WTC11 (cell line): ENCODE data around the gene RXRB.

ENCODE experiments used
- ATF1 ChIP-seq: sonication (generic); formaldehyde crosslinking; IDR thresholded peaks from 2 replicates; pipeline ENCODE4 v1.8.1; 2023; ENCODE audit warnings: mild to moderate bottlenecking, moderate library complexity, missing genetic modification reagents
- IRF2 ChIP-seq: sonication (generic); formaldehyde crosslinking; IDR thresholded peaks from 2 replicates; pipeline ENCODE4 v1.8.0; 2022; ENCODE audit warnings: low read depth, missing genetic modification reagents, borderline replicate concordance
- NR3C1 ChIP-seq: sonication (generic); formaldehyde crosslinking; conservative IDR thresholded peaks from 2 replicates; pipeline ENCODE4 v1.8.1; 2023; ENCODE audit warnings: low read depth, mild to moderate bottlenecking, missing genetic modification reagents
- ZNF121 ChIP-seq: sonication (generic); formaldehyde crosslinking; IDR thresholded peaks from 2 replicates; pipeline ENCODE4 v1.8.0; 2023; ENCODE audit warnings: missing genetic modification reagents
- TF ChIP-seq, protein P1 (sequence below): sonication (generic); formaldehyde crosslinking; IDR thresholded peaks from 2 replicates; pipeline ENCODE4 v1.8.1; 2022; ENCODE audit warnings: low read depth, missing genetic modification reagents, borderline replicate concordance
- TF ChIP-seq, protein P2 (sequence below): fragments of 200-600 bp; IDR thresholded peaks from 2 replicates; pipeline ENCODE4 v1.8.0; 2022; ENCODE audit warnings: antibody characterized with exemption
- TF ChIP-seq, protein P3 (sequence below): fragments of 250-450 bp; sonication (Bioruptor Pico); IDR thresholded peaks from 2 replicates; pipeline ENCODE4 v2.1.2; 2022; ENCODE audit warnings: mild to moderate bottlenecking, moderate library complexity
- TF ChIP-seq, protein P4 (sequence below): sonication (generic); formaldehyde crosslinking; IDR thresholded peaks from 2 replicates; pipeline ENCODE4 v1.8.1; 2023; ENCODE audit warnings: mild to moderate bottlenecking, missing genetic modification reagents

DNA sequence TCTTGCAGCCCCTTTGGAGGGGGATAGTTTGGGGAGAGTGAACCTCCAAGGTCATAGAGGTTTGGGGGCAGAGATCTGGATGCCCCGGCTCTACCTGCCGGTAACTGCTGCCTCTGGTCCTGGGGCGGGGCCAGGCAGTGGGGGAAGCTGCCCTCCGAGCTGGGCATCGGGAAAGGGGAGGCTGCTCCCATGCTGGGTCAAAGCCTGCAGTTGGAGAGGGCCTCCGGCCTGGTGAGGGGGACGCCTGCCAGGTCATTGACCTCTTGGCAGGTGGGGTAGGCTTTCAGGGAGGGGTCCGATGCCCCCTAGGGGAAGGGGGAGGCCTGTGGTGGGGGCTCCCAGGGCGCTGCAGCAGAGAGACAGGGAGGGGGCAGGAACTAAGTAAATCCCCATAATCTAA lies 15.3 kb downstream of the RXRB start:
- TF ChIP-seq IRF2 (CRISPR knock-in tag) (no peak), ZNF121 (CRISPR knock-in tag) (no peak), ATF1 (CRISPR knock-in tag) (no peak), NR3C1 (CRISPR knock-in tag) (no peak)
- TF ChIP-seq, protein P1, sequence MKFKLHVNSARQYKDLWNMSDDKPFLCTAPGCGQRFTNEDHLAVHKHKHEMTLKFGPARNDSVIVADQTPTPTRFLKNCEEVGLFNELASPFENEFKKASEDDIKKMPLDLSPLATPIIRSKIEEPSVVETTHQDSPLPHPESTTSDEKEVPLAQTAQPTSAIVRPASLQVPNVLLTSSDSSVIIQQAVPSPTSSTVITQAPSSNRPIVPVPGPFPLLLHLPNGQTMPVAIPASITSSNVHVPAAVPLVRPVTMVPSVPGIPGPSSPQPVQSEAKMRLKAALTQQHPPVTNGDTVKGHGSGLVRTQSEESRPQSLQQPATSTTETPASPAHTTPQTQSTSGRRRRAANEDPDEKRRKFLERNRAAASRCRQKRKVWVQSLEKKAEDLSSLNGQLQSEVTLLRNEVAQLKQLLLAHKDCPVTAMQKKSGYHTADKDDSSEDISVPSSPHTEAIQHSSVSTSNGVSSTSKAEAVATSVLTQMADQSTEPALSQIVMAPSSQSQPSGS, result no peak
- TF ChIP-seq, protein P2, sequence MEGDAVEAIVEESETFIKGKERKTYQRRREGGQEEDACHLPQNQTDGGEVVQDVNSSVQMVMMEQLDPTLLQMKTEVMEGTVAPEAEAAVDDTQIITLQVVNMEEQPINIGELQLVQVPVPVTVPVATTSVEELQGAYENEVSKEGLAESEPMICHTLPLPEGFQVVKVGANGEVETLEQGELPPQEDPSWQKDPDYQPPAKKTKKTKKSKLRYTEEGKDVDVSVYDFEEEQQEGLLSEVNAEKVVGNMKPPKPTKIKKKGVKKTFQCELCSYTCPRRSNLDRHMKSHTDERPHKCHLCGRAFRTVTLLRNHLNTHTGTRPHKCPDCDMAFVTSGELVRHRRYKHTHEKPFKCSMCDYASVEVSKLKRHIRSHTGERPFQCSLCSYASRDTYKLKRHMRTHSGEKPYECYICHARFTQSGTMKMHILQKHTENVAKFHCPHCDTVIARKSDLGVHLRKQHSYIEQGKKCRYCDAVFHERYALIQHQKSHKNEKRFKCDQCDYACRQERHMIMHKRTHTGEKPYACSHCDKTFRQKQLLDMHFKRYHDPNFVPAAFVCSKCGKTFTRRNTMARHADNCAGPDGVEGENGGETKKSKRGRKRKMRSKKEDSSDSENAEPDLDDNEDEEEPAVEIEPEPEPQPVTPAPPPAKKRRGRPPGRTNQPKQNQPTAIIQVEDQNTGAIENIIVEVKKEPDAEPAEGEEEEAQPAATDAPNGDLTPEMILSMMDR, result no peak
- TF ChIP-seq, protein P3, sequence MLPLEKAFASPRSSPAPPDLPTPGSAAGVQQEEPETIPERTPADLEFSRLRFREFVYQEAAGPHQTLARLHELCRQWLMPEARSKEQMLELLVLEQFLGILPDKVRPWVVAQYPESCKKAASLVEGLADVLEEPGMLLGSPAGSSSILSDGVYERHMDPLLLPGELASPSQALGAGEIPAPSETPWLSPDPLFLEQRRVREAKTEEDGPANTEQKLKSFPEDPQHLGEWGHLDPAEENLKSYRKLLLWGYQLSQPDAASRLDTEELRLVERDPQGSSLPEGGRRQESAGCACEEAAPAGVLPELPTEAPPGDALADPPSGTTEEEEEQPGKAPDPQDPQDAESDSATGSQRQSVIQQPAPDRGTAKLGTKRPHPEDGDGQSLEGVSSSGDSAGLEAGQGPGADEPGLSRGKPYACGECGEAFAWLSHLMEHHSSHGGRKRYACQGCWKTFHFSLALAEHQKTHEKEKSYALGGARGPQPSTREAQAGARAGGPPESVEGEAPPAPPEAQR, result no peak
- TF ChIP-seq, protein P4, sequence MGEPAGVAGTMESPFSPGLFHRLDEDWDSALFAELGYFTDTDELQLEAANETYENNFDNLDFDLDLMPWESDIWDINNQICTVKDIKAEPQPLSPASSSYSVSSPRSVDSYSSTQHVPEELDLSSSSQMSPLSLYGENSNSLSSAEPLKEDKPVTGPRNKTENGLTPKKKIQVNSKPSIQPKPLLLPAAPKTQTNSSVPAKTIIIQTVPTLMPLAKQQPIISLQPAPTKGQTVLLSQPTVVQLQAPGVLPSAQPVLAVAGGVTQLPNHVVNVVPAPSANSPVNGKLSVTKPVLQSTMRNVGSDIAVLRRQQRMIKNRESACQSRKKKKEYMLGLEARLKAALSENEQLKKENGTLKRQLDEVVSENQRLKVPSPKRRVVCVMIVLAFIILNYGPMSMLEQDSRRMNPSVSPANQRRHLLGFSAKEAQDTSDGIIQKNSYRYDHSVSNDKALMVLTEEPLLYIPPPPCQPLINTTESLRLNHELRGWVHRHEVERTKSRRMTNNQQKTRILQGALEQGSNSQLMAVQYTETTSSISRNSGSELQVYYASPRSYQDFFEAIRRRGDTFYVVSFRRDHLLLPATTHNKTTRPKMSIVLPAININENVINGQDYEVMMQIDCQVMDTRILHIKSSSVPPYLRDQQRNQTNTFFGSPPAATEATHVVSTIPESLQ (CRISPR knock-in tag), result no peak
